Stimulated activated CD8-positive, alpha-beta memory T cell treated with anti-CD3 and anti-CD28 coated beads, Interleukin-7, amount 100 ng/mL, for 4 hours (primary cell): ENCODE data around the gene SORCS2.

ENCODE experiments used
- DNase-seq, 2 donors: peaks; one replicate each; pipeline ENCODE4 v3.0.0-alpha.2; 2020; ENCODE audit warnings: low read depth in 2 of 2

The SORCS2 gene

DNA sequence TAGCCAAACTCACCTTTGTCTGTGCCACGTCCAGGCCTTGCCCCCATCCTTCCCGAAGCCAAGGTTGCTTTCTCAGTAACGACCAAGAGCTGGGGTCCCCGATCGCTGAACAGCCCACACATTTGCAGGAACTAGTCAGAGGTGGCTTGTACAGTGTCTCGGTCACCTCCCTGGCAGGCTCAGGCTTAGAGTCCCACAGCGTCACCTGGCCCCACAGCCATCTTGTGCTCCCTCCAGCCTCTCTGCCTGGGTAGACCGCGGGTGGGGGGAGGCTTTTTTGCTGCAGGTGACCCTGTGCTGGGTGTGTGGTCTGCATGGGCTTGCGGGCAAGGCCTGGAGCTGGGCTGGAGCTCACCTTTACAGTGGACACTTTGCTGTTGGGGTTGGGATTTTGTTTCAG, 182.2 kb downstream of the SORCS2 start:
- no peak for DNase-seq

DNA sequence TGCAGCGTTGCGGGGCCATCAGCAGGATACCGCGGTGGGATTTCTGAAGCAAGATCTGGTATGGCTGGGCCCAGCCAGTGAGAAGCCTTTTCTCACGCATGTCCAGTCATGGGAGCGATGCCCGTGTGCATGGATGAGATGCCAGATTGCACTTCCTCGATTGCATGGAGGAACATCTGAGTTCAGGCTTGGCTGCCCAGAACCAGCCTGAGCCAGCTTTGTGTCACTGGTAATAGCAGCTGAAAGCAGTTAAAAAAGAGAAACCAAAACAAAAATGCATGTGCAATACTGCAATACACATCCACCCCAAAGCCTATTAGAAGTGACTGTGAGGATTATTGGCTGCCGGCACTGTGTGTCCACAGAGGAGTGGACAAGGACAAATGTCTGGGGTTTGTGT, 183.1 kb downstream of the SORCS2 start:
- DNase-seq, result no peak

DNA sequence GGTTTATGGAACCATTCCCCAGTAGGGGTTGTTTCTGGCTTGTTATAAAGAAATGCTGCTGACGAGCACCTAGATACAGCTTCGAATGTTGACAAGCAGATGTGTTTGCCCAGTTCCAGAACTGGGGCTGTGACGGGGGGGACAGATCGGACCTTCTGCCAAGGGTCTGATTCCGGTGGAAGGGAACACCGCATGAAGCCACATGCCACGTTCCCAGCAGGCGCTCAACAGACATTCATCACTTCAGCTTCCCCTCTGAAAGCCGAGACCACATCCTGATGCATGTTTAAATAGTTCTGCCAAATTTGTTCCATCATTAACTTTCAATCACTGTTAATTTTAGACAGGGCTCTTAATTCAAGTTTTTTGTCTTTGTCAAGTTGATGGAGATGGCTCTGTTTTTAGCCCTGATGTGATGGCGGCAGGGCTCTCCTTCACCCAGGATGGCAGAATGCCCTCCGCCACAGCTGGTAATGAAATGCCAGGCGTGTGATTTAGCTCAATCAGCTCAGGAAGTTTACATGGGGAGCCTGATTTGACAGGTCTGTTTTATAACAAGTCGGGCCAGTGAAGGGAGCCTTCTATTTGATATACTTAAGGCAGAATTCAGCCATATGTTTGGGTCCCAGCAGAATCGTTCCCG, 185.0 kb downstream of the SORCS2 start:
- DNase-seq, result no peak

DNA sequence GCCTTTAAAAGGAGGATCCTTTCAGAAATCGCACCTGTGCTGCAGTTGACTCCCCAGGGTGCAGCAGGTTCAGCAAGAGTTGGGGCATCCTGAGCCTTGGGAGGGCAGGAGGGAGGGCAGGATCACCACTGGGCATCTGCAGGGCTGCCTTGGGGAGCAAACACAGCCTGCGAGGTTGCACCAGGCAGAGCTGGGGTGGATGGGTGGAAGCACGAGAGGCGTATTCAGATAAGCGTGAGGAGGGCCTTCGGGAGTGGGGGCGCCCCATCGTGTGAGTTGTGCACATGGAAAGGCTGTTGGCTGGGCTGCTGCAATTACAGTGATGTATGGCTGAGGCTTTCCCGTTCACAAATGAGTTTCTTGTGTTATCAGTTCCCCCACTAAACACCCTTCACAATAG, 186.8 kb downstream of the SORCS2 start:
- no peak for DNase-seq

DNA sequence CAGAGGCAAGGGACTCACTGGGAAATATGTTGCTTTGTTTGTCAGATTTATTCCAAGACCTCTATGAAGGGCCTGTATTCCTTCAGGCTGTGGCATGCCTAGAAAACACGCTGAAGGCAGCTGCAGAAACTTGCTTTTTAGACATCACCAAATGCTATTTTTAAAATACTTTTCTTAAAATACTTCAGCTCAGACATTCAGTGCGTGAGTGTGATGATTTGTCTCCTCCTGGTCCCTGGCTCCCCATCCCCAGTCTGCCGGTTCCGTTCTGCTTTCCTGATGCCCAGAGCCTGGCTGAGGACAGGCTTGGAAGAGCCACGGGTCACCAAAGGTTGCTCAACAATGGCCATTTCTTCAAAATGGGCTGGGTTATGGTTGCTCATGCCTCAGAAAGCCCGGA, 187.4 kb downstream of the SORCS2 start:
- DNase-seq, result no peak

DNA sequence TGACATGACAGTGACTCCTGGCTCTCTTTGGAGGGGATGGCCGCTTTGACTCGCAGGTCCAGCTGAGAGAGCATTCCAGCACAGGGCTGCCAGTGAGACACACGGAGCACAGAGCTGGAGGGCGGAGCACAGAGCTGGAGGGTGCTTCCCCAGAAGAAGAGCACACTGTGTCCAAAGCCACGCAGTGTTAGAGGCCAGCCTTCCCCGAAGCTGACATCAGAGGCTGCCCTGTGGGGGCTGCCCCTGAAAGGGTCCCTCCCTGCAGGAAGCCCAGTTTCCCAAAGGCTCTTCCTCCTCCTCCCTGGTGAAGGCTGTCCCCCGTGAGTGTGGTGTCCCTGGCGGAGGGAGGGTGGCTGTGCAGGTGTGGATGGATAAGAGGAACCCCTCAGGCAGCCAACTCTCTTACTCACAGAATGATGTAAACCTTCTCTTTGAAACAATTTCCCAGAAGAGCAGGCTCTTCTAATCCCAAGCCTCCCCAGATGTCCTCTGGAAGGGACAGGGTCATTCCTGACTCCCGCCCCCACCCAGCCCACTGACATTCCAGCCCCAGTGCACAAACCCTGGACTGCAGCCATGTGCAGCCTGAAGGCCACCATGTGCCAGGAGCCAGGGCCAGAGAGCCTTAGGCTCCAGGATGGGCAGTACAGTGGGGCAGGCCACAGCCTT, 189.0 kb downstream of the SORCS2 start:
- no peak for DNase-seq

DNA sequence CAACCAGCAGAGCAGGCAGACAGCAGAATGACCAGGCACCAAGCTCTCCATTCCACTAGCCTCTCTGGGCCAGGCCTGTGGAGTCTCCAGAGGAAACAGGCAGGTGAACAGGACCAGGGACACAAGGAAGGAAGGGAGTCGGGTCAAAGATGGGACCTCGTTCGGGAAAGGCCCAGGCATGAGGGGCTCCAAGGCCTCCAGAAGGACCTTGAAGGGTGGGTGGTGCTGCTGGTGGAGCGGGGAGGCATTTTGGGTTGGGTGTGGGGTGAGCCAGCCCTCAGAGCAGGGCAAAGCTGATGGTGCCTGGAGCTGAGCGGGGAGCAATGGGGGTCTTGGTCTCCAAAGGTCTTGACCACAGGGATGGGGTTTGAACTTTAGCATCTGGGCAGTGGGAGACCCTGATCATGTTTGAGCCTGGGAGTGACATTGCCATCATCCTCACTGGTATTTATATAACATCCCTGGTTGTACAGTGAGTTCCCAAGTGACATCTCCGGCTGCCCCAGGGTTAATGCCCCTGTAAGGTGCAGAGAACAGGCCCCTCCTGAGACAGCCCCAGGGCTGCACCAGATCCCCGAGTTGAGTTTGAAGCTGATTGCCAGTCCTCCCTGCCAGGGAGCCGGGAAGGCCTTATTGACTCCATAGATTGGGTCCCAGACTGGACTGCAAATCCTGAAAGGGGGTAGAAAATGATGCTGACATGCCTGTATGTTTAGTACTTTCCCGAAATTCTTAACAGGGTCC, 189.7 kb downstream of the SORCS2 start:
- DNase-seq, result no peak

DNA sequence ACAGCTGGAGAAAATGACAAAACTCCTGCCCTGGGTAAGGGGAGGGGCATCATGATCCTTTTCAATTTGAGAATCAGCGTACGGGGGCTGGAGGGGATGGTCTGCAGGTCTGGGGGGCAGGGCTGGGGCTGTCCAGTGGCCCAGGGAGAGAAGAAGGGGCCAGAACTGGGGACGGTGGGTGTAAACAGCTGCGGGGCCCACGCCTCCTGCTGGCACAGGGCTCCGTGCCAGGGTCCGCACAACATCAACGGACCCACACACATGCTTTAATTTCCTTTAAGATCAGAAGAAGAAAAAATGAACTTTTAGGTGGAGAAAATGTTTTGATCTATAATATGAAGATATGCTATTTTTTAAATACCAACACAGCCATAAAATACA, 190.3 kb downstream of the SORCS2 start:
- DNase-seq, result no peak

DNA sequence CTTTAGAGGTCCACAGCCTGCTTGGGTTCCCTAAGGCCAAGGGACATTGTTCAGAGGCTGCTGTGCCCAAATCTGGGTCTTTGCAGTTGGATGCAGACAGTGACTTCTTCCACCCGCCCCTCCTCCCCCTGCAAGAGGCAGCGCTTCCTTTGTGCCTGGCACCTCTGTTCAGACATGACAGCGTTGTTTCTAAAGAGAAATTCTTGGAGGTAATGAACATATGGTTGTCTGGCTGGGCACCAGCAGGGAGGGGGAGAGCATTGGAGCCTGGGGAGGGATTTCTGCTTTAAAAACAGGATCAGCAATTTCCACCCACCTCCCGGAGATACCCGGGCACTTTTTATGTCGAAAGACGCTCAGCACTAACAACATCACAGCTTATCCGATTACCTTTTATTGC, 190.9 kb downstream of the SORCS2 start:
- DNase-seq, result no peak

DNA sequence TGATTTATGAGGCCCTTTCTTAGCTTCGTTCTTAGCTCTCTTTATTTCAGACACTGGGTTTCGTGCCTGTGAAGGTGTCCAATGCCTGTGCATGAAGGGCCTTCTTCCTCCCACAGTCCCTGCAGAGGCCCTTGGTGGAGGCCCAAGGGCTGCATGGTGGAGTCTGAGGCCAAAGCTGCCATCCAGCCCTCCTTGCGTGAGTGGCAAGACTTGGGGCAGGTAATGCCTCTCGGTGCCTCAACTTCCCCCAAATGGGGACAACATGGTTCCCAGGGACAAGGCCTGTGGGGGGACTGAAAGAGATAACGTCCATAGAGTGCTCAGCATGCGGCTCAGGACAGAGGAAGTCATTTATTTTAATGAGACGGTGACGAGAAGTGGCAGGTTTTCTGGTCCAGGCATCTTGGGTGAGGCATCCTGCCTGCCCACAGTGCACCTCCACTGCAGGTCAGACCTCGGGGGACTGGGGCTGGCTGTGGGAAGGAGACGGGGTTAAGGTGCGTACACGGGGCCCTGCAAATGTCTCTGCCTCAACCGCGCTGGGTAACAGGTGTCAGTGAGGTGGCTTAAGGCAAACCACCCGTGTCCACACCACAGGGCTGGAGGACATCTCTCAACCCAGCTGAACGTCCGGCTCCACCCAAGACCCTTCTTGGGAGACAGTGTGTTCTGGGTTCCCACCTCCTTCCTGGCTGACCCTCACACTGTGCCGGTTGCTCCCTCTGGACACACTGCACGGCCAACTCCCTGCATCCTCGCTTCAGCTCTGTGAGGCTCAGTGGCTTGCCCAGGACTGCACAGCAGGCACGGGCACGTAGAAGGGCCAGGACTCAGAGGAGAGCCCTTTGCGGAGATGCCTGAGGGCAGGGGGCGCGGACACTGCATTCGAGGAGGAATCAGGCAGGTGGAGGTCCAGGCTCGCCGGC, 191.9 kb downstream of the SORCS2 start:
- DNase-seq, result no peak

DNA sequence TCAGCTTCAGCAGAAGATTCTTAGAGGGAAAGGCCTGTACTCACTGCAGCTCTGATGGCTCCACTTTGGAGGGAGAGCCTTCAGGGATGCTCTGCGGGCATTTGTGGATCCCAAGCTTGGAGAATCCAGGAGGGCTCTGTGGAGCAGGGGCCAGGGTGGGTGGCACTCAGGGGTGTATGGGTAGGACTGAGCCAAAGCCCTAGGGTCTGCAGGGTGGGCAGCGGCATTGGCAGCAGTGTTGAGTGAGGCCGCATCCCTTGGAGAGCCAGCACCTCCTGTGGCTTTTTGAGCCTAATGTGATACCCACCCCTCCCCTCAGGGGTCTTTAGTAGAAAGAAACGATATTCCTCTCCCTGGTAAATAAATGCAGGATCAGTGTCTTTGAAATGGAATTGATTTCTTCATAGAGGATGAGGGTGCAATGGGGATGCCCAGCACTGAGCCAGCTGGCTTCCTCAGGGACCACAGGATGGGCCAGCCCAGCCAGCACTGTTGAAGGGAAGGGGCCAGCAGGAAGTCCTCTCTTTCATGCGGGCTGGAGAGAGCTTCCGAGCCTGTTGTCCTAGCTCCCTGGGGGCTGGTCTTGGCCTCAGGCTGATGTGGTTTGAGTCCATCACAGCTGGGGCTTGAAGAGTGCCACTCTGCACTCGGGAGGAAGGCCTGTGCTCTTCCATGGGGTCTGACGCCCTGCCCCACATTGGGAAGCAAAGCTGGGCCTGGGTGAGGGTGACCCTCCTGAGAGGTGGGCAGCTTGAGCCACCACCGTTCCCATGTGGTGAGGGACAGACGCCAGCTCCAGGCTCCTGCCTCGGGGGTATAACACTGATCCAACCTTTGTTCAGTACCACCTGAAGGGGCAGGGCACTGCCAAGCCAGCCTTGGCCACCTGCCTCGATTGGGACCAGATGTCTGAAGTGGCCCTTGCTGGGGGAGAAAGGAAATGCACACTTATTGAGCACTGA, 192.9 kb downstream of the SORCS2 start:
- no peak for DNase-seq

DNA sequence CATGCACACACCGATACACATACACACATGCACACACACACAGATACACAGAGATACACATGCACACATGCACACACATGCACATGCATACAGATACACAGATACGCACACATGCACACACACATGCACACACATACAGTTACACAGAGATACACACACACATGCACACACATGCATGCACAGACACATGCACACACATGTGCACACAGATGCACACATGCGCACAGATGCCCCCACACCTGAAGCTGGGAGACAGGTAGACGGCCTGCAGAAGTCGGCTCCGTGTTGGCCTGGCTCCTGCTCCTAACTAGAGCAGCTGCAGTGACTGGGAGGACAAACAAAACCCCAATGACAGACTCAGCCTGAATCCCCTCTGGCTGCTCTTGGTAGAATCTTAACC, 195.6 kb downstream of the SORCS2 start:
- DNase-seq, result no peak

DNA sequence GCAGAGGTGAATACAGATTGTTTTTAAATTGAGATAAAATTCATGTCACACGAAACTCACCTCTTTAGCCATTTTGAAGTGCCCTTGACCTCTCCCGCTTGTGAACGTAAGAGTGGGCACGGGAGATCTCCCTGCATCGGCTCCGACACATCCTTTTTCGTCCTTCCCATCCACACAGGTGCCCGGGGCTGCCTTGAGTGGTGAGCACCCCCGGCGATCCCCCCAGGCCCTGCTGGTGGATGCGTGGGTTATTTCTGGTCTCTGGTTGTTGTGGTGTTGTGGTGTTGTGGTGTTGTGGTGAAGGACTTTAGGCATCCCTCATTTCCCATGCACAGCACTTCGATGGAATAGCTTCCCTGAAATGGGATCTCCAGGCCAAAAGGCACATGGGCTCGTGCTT, 196.3 kb downstream of the SORCS2 start:
- DNase-seq, result no peak

DNA sequence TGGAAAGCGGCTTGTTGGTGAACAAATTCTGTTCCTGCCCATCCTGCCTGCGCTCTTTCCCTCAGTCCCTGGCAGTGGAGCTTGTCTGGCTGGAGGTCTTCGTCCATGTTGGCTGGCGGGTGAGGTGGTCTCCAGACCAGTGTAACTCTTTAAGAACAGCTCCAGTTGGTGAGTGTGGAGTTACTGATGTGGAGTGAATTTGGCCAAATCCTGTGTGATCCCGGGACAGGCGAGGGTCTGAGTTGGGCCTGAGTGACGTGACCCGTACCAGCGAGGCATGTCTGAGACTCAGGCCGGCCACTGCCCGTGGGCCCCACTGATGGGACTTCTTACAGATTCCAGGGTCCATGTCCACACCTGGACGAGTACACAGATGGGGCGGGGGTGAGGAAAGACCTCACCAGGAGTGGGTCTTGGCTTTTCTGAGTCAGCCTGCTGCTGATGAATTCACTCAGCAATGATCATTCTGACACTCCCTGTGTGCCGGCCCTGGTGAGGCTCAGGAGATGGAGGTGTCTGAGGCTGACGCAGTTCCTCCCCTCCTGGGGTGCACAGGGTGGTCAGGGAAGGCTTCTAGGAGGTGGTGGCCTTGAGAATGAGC, 196.9 kb downstream of the SORCS2 start:
- DNase-seq, result no peak

DNA sequence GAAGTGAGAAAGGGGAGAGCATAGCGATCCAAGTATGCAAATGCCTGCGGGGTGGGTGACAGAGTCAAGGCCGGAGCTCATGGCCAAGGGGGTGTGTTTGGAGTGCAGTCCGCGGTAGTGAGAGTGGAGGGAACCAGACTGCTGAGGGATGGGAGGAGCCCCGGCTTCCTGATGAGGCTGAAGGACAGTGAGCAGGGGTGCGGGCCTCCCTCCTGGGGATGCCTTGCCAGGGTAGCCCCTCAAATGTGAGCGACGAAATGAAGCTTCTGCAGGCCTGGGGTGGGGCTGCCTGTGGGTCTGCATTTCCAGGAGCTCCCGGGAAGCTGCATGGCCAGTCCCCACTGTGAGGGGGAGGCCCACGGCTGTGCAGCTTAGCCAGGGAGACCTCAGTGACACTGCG, 197.4 kb downstream of the SORCS2 start:
- no peak for DNase-seq

DNA sequence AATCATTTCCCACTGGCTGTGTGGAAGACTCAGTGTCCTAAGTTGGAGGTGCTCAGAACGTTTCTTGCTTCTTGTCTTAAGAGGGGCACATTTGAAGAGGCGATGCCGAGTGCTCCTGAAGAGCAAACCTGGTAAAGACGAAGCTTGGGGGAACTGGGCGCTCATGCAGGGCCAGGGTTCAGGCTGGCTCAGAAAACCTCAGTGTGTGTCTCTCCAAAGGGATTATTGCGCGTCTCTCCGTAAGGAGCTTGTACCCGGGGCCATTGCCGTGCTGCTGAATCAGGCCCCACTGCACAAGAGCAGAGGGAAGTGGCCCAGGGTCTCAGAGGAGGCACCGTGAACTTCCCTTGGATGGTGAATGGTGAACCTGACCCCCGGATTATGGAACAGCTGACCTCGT, 198.0 kb downstream of the SORCS2 start:
- DNase-seq, result no peak

DNA sequence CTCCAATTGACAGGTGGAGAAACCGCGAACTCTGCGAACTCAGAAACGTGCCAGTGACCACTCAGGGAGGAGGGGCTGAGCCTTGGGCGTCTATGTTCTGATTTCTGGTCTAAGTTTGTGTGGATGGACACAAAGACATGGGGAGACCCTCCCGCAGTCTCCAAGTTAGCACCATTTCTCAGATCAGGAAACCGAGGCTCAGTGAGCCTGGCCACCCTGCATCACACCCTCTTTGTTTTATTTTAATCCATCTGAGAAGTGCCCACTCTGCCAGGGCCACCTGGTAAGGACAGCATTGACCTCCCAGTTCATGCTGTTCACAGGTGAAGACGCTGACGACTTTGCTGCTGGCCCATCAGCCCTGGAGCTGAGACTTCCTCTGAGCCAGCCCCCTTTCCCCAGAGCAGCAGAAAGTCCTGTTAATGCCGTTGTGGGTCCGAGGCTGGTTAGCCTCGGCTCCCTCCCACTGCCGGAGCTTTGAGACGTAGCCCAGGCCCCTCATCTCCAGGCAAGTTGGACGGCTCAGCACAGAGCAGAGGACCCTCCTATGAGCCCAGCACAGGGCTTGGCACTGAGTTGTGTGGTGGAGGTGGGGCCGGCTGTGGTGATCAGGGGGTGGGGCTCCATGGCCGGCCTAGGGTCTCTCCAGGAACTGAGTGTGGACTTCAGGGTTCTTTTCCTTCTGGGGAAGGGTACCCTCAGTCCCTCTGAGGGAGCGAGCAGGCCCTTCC, 198.7 kb downstream of the SORCS2 start:
- no peak for DNase-seq

DNA sequence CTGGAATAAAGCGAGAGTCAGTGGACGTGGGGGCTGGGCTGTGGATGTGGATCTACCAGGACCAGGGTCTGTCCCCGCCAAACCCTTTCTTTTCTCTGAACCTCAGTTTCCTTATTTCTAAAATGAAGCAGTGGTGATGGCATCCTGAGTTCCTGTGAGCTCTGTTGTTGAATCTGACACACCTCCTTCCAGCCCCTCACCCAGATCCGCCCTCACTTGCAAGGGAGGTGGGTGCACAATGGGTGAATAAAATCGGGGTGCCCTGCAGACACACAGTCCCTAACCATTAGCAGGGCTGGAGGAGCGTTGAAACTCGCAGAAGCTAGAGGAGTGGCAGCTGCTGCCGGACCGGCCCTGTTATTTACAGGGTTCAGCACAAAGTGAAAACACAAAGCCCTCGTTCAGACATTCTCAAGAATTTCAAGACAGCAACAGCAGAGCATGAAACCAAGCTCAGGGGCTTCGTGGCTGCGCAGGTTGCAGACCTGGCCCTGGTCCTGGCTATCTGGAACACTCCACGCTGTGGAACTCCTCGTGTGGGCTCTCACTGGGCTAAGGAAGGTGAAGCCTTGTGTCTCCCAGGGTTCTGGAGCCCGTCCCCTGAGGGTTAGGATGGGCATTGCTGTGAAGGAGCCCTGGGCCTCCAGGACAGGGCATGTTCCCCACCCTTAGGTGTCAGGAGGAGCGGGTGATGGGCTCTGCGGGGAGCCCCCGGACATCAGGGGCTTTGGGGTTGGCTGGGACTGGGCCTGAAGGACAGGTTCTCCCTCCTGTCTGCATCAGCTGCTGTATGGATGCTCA, 199.5 kb downstream of the SORCS2 start:
- DNase-seq, result no peak
